GM23248 (cell line): ENCODE results near the gene SESN1.

Experiments used
- EZH2 ChIP-seq: fragments of 200-600 bp; sonication (generic); IDR thresholded peaks from 2 replicates; pipeline ENCODE4 v1.6.1; 2018; ENCODE audit warnings: antibody characterized with exemption, mild to moderate bottlenecking; ENCODE audit not compliant: insufficient read depth, poor library complexity, severe bottlenecking
- EZH2phosphoT487 ChIP-seq: fragments of 200-600 bp; sonication (generic); IDR thresholded peaks from 2 replicates; pipeline ENCODE4 v1.6.1; 2018; ENCODE audit warnings: antibody characterized with exemption, moderate library complexity, mild to moderate bottlenecking, low read depth; ENCODE audit not compliant: insufficient read depth

DNA sequence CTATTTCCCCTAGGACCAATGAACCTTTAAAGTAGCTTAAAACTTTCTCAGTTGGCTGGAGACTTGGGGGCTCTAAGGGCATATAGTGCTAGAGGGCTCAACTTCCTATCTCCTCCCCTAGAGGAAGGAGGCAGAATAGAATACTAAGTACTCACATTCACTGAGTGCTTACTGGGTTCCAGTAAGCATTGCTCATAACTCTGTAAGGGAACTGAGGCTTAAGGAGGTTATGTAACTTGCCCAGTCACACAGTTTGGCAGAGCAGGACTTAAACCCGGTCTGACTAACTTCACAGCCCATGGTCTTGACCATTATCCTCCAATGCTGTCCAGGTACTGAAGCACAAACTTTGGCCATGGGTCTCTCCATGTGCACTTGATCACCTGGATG is 12.5 kb downstream of the SESN1 start:
- no peak for TF ChIP-seq EZH2
- TF ChIP-seq EZH2phosphoT487 = no peak
